Measurements from ENCODE around the gene WNT4.

Gene WNT4

DNA sequence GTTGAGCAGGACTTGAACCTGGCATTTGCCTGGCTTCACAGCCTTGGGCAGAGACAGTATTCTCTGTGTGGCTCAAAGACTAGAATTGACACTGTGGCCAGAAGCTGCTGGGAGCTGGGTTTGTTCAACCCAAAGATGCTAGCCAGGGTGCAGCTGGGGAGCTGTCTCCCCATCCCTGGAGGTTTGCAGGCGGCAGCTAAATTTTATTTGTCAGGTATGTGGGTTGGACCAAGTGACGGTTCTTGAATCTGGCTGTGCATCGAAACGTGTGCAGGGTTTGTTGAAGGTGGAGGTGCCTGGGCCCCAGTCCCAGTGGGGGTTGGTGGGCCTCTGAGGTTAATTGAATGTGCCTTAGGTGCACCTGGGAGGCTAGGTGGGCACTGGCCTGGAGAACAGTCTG lies 11.8 kb downstream of the WNT4 start:
- no peak for DNase-seq (ENCODE audit: low read depth in 2 of 2)

GRCh38 chr1:22129501-22130117 lies 13.3 kb downstream of the WNT4 start:
- no peak for DNase-seq (ENCODE audit: low read depth in 2 of 2)

DNA sequence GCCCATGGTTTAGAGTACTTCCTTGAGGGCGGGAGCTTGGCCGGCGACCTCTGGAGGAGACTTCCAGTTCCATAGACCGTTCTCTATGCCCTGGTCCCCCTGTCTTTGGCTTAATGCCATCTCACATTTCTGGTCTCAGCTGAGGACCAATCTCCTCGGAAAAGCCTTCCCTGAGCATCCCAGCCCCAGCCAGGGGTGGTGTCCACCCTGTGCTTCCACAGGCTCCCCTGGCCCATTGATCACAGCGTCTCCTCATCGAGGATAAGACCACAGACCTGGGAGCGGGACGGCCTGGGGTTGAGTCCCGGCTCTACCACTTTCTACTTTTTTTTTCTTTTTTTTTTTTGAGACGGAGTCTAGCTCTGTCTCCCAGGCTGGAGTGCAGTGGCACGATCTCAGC lies 14.5 kb downstream of the WNT4 start:
- DNase-seq (ENCODE audit: low read depth in 2 of 2): no peak

DNA sequence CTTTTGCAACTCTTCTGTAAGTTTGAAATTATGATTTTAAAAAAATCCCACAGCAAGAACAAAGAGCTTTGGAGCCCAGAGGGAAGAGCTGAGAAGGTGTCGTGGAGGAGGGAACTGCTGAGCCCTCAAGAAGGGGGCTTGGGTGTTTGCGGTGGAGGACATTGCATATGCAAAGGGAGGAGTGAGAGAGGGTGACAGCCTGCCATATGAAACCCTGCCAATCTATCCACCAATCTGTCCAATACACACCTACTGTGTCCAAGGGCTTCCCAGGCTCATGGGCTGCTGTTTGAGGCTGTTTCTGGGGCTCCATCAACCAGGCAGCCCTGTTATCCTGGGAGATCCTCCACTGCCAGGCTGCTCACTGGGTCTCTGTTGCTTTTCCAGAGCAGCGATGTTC lies 15.2 kb downstream of the WNT4 start:
- DNase-seq (ENCODE audit: low read depth in 2 of 2): no peak

DNA sequence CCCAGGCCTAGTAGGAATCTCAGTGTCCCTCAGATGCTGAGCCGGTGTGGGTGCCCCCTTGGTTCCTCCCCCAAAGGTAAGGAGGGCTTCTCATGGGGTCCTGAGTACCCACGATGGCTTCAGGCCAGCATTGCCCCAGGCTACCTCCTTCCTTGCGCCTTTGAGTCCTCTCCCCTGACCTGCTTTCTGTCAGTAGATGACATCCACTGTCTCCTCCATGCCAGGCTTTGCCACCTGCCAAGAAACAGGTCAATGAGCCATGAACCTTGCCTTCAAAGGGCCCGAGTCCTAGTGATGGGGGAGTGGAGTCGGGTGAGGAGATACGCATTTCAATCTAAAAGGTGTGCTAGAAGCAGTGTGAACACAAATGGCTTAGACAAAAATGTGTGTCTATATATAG lies 15.6 kb downstream of the WNT4 start:
- no peak for DNase-seq (ENCODE audit: low read depth in 2 of 2)

DNA sequence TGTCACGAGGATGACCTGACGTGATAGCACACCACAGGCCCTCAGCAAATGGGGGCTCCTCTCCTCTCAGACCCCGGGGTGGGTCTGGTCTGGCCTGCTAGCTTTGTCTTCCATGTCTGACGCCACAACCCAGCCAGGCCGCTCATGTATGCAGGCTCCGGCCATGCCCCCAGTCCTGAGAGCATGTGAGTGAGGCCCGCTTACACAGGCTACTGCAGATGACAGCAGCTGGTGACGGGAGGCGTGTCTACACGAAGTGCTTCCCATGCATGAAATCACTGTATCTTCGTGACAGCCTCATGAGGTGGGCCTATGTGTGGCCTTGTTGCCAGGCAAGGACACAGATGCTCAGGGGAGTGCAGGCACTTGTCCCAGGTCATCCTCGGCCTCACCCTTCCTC lies 16.4 kb downstream of the WNT4 start:
- no peak for DNase-seq (ENCODE audit: low read depth in 2 of 2)

DNA sequence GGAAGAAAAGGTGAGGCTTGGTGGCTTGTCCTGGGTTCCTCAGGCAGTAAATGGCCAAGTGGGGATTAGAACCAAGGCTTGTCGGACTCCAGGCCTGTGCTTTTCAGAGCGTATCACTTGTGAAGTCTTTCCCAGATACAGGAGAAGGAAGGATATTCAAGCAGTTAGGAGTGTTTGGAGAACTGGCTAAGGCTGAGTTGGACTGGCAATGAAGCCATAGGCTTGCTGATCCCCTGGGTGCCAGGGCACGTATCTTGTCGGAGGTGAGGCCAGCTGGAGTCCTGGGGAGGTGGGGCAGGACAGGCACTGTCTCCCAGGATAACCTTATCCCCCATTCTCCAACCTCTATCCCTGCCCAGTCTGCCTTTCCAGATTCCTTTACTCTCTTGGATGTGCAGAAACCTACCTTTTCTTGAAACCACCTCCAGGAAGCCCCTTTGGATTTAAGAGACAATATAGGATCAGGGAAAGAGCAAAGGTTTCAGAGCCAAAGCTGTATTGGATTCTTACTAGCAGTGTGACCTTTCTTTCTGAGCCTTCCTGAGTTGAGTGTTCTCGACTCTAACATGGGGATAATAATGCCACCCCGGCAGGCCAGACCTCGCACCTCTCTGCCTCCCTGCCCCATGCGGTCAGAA lies 18.2 kb downstream of the WNT4 start:
- no peak for DNase-seq (ENCODE audit: low read depth in 2 of 2)

DNA sequence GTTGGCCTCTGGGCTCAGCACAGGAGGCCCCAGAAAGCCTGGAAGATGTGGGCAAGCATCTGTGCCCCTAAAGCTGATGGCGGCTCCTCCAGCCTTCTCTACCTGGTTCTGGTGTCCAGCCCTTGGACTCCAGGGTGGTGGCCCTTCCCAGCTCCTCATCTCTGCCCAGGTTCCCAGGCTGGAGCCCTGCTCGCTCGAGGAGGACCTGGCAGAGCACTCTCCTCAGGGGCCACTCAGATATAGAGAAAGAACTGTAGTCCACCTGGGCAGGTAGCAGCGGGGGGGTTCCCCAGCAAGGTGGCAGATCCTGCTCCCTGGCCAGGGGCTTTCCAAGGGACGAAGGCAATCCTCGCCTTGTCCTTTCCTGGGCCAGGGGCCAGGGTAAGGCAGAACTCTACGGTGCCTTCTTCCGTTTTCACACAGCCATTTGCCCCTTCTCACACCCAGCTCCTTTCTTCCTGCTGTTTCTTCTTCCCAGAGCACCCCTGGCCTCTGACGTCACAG lies 18.9 kb downstream of the WNT4 start:
- no peak for DNase-seq (ENCODE audit: low read depth in 2 of 2)

DNA sequence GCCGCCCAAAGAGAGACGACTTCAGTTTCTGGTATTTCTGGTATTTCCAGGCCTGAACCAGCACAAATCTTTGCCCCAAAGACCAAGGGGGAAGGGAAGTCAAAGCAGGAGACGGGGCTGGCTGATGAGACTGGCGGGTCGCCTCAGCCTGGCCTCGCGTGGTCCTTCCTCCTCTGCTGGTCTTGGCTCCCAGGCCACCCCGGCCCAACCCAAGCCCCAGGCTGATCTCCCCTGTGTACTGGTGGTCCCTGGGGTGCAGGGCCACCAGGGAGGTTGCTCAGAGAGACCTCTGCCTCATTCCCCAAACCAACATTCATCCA lies 19.9 kb downstream of the WNT4 start:
- no peak for DNase-seq (ENCODE audit: low read depth in 2 of 2)

- no peak for DNase-seq (ENCODE audit: low read depth in 2 of 2)
These were observed 20.4 kb downstream of the WNT4 start for GRCh38 chr1:22122273-22123070.

DNA sequence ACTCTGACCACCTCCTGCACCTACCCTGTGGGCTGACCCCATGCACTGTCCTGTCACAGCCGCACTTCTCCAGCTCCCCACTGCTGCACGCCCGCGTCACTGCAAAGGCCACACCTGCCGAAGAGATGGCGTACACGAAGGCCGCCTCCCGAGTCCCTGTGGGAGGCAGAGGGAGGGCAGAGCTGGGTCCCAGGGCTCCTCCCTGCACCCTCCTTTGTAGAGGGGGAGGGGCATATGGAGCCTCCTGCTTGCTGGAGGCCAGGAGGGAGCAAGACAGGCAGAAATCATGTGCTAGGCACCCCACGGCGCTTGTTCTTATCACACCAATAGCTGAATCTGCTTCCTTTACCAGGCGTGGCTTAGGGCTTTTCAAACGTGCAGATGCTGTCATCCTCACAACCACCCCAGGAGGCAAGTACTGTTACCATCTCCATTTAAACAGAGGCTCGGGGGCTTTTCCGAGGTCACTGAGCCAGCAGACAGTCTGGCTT lies 21.4 kb downstream of the WNT4 start:
- no peak for DNase-seq (ENCODE audit: low read depth in 2 of 2)

DNA sequence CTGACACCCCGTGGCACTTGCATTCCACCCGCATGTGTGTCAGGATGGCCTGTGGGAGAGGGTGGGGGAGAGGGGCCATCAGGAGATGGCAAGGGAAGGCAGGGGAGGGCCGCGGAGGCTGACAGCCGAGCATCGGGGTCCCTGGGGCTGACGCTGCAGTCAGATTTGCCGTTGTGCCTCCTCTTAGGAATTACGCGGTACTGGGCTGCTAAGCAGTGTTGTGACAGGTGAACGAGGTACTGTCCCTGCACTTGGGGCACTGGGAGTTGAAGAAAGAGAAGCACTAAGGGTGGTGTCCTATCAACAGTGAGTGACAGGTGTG lies 22.5 kb downstream of the WNT4 start:
- no peak for DNase-seq (ENCODE audit: low read depth in 2 of 2)

GRCh38 chr1:22119626-22120468 lies 23.1 kb downstream of the WNT4 start:
- DNase-seq (ENCODE audit: low read depth in 2 of 2): no peak

DNA sequence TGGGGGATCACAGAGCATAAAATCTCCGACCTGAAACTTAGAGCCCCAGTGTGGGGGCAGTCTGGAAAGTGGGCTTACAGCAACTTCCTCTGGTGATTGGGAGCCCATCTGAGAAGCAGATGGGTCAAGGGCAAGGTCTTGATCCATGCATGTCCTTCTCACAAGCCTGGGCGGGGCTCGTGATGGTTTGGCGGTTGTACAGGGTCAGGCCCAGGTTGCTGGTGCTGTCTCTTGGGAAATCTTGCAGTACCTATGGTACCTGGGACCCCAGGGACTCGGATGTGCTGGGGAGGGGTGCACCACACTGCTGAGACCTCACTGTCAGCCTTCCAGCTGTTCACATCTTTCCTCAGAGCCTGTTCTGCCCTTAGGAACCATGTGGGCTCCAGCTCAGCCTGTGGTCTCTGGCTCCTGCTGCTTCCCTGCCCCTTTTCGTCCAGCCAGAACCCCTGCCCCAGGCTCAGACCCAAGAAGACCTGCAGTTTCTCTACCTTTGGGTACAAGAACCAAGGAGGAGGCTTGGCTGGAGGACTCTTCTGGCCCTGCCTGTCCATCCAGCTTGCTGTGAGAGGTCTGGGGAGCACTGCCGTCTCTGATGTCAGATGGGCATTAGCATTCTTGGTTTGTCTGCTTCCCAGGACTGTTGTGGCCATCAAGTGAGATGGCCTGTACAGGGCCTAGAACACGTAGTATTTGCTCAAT lies 24.5 kb downstream of the WNT4 start:
- no peak for DNase-seq (ENCODE audit: low read depth in 2 of 2)

- no peak for DNase-seq (ENCODE audit: low read depth in 2 of 2)
These were observed 25.0 kb downstream of the WNT4 start for GRCh38 chr1:22117851-22118250.

- no peak for DNase-seq (ENCODE audit: low read depth in 2 of 2)
These were observed 25.7 kb downstream of the WNT4 start for GRCh38 chr1:22117238-22117637.

- no peak for DNase-seq (ENCODE audit: low read depth in 2 of 2)
These were observed 27.6 kb downstream of the WNT4 start for GRCh38 chr1:22115286-22115685.

DNA sequence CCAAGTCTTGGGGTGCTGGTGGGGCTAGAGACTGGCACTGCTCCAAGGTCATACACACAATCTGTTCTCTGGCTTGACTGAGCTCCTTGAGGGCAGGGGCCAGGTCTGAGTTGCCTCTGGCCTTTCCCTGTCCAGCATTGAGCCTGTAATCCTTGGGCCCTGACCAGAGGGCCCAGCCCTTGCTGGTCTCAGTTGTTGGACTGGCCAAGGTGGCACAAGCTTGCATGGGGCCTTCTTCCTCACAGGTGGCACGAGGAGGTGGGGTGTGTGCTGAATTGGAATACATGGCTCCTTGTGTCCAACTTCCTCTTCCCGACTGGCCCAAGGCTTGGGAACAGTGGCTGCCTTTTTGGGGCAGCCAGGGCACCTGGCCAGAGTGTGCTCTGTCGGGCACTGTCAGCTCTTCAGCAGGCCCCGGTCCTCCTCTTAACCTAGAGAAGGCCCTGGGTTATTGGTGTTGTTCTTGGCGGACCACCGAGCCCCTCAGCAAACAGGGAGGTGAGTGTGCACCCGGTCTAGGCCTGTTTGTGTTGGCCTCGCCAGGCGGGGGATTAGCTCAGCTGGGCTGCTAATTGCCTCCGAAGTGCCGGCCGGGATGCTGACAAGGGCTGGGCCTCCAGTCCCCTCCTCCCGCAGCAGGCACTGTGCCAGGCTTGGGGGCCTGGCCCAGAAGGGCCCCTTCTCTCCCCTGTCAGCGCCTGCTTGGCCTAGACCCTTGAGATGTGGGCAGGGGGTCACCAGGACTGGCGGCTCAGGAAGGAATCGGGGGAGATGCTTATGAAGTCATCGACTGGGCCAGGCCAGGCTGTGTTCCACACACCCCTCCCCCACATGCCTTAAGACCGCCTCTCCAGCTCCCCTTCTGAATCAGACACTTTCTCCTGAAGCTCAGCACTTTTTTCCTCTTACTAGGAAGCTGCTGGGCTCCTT lies 28.5 kb downstream of the WNT4 start:
- DNase-seq (ENCODE audit: low read depth in 2 of 2): peak; percentile 28 to 34

DNA sequence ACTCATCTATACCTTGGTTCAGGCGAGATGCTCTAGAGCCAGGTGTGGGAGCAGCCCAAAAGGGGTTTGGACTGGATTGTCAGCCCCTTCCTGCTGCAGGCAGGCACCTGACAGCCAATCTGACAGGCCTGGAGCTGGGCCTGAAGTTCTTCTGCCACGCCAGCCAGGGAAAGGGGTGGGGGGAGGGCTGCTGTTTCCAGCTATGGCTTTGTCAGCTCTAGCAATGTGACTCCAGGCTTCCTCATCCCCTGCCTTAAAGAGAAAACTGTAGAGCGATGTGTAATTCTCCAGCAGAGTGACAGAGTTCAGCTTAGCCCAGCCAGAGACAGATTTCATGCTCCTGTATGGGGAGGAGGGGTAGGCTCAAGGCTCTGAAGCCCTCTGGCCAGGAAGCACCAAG lies 30.3 kb downstream of the WNT4 start:
- DNase-seq (ENCODE audit: low read depth in 2 of 2): no peak

- DNase-seq (ENCODE audit: low read depth in 2 of 2): no peak
These were observed 31.3 kb downstream of the WNT4 start for GRCh38 chr1:22111620-22112019.

All from fibroblast of skin of left biceps (primary cell).